ENCODE measurements around the gene MLXIPL.
"Not testable (repeated sequence)": the region's sequence is repeated elsewhere in the genome, so short reads cannot be mapped to it uniquely, and the experiment has no call there.

The MLXIPL gene

GRCh38 chr7:73613954-73614735 is 10.2 kb downstream of the MLXIPL start:
- no peak for DNase-seq (ENCODE audit: low read depth)

- DNase-seq (ENCODE audit: low read depth): no peak
Measured at GRCh38 chr7:73612598-73613269, 11.6 kb downstream of the MLXIPL start.

- DNase-seq (ENCODE audit: low read depth): no peak
Measured at GRCh38 chr7:73611017-73611555, 13.2 kb downstream of the MLXIPL start.

- no peak for DNase-seq (ENCODE audit: low read depth)
Measured at GRCh38 chr7:73610105-73610504, 14.2 kb downstream of the MLXIPL start.

- not testable (repeated sequence) for DNase-seq (ENCODE audit: low read depth)
Measured at GRCh38 chr7:73607692-73607983, 16.7 kb downstream of the MLXIPL start.

GRCh38 chr7:73606801-73607691 is 17.3 kb downstream of the MLXIPL start:
- no peak for DNase-seq (ENCODE audit: low read depth)

GRCh38 chr7:73605601-73606220 is 18.6 kb downstream of the MLXIPL start:
- DNase-seq (ENCODE audit: low read depth): no peak

GRCh38 chr7:73602721-73603651 is 21.3 kb downstream of the MLXIPL start:
- no peak for DNase-seq (ENCODE audit: low read depth)

- no peak for DNase-seq (ENCODE audit: low read depth)
Measured at GRCh38 chr7:73599916-73600315, 24.4 kb downstream of the MLXIPL start.

GRCh38 chr7:73599151-73599882 is 25.0 kb downstream of the MLXIPL start:
- DNase-seq (ENCODE audit: low read depth): no peak

GRCh38 chr7:73597978-73598782 is 26.1 kb downstream of the MLXIPL start:
- DNase-seq (ENCODE audit: low read depth): no peak

- no peak for DNase-seq (ENCODE audit: low read depth)
Measured at GRCh38 chr7:73596191-73597065, 27.9 kb downstream of the MLXIPL start.

GRCh38 chr7:73595358-73595757 is 29.0 kb downstream of the MLXIPL start:
- no peak for DNase-seq (ENCODE audit: low read depth)

- DNase-seq (ENCODE audit: low read depth): no peak
Measured at GRCh38 chr7:73593207-73594045, 30.9 kb downstream of the MLXIPL start.

- DNase-seq (ENCODE audit: low read depth): no peak
Measured at GRCh38 chr7:73586911-73587310, 37.4 kb downstream of the MLXIPL start.

- no peak for DNase-seq (ENCODE audit: low read depth)
Measured at GRCh38 chr7:73585196-73585595, 39.1 kb downstream of the MLXIPL start.

- no peak for DNase-seq (ENCODE audit: low read depth)
Measured at GRCh38 chr7:73582664-73583202, 41.6 kb downstream of the MLXIPL start.

Measured in GM04504 (cell line).